ENCODE measurements around the gene DSCAML1. TPM values are rescaled to one million over a fixed set of nuclear protein-coding genes. Genes with fewer than 3 reads are reported as not detected.
A peak's percentile ranks its signal among the peaks of the same experiment; 100 is the strongest.

DSCAML1 gene
- total RNA-seq, 2 experiments from 2014 or later, result not detected

DNA sequence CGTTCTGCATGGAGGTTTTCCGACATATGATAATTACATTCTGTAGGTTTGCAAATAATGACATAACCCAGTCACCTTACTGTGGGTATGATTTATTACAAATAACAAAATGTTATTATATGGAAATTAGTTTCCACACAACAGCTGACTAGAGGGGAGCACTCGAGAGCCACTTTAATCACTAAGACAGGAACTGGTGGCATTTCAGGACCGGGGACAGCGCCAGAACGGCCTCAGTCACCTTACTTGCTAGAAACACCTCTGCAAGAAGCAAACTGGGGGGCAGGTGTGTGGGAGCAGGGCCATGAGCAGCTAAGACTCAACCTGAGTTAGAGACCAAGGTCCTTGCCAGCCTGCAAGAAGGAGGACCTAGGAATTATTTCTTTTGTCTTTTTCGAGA lies 199.9 kb downstream of the DSCAML1 start:
- POLR2A ChIA-PET, result no interaction called here
- TF ChIP-seq EZH2phosphoT487 (IDR thresholded peaks at IDR 0.05; ENCODE audit: borderline replicate concordance, low read depth, low read length), result no peak
- TF ChIP-seq, protein P1, sequence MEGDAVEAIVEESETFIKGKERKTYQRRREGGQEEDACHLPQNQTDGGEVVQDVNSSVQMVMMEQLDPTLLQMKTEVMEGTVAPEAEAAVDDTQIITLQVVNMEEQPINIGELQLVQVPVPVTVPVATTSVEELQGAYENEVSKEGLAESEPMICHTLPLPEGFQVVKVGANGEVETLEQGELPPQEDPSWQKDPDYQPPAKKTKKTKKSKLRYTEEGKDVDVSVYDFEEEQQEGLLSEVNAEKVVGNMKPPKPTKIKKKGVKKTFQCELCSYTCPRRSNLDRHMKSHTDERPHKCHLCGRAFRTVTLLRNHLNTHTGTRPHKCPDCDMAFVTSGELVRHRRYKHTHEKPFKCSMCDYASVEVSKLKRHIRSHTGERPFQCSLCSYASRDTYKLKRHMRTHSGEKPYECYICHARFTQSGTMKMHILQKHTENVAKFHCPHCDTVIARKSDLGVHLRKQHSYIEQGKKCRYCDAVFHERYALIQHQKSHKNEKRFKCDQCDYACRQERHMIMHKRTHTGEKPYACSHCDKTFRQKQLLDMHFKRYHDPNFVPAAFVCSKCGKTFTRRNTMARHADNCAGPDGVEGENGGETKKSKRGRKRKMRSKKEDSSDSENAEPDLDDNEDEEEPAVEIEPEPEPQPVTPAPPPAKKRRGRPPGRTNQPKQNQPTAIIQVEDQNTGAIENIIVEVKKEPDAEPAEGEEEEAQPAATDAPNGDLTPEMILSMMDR (conservative IDR thresholded peaks at IDR 0.05; ENCODE audit: low read length), result no peak
- peak; percentile 30 for DNase-seq (ENCODE audit: low spot score)
- H3K4me2 ChIP-seq (ENCODE audit: low read length), result no peak overlapping the region
- intact Hi-C loops (cut with micrococcal nuclease; ENCODE audit: unreplicated experiment), result no loop called here
- H4K20me1 ChIP-seq (ENCODE audit: insufficient read depth, low read length), result no peaks in the 10 kb centered on the region
- H3K27ac ChIP-seq (ENCODE audit: low read depth, low read length, poor library complexity, severe bottlenecking), result no peak overlapping the region
- no peaks in the 10 kb centered on the region for H3K9me2 ChIP-seq (ENCODE audit: insufficient read depth, low read length)
- CTCF ChIA-PET (ENCODE audit: unreplicated experiment), result no interaction called here
- no peaks in the 10 kb centered on the region for H3K4me1 ChIP-seq (ENCODE audit: insufficient read depth, low read length, poor library complexity, severe bottlenecking)
- H2AFZ ChIP-seq (ENCODE audit: low read length), result no peak overlapping the region
- no peak overlapping the region for H3K4me3 ChIP-seq (ENCODE audit: low read depth, low read length, poor library complexity, severe bottlenecking)
- BruUV-seq (replicated peaks), result no TSS peak
- H3K9me3 ChIP-seq (ENCODE audit: low read length), result no peaks in the 10 kb centered on the region
- H3K36me3 ChIP-seq (ENCODE audit: insufficient read depth, low read length), result no peaks in the 10 kb centered on the region
- no peaks in the 10 kb centered on the region for H3K79me2 ChIP-seq (ENCODE audit: insufficient read depth, low read depth, low read length)

DNA sequence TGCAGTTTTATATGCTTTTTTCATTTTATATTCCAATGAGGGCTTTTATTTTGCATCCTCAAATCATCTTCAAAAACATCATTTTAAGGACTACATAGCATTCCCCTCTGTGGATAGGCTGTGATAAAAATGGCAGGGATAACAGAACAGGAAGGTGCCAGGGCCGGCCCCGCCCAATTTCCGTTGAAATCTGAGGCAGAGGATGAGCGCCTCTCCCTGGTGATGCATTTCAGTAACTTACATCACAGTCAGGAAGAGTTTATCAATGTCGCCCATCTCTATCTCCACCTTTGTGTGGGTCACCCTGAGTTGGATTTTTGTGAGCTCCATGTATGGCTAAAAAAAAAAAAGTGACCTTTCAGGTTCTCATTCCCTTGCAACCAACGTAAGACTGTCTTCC lies 201.6 kb downstream of the DSCAML1 start:
- no peaks in the 10 kb centered on the region for H4K20me1 ChIP-seq (ENCODE audit: insufficient read depth, low read length)
- H3K79me2 ChIP-seq (ENCODE audit: insufficient read depth, low read depth, low read length), result no peaks in the 10 kb centered on the region
- H3K27ac ChIP-seq (ENCODE audit: low read depth, low read length, poor library complexity, severe bottlenecking), result no peak overlapping the region
- H2AFZ ChIP-seq (ENCODE audit: low read length), result no peak overlapping the region
- intact Hi-C loops (cut with micrococcal nuclease; ENCODE audit: unreplicated experiment), result loop anchor here (2.0 kb wide), 1 partner anchor 169 kb away; no protein-coding TSS in a partner anchor
- no peaks in the 10 kb centered on the region for H3K9me3 ChIP-seq (ENCODE audit: low read length)
- ChIA-PET POLR2A (interaction anchor here (0.7 kb wide), 1 partner anchor 21 kb away, joined by 3 read pairs; no protein-coding TSS in a partner anchor), CTCF (ENCODE audit: unreplicated experiment) (no interaction called here)
- DNase-seq (ENCODE audit: low spot score), result peak; percentile 2
- no peaks in the 10 kb centered on the region for H3K9me2 ChIP-seq (ENCODE audit: insufficient read depth, low read length)
- H3K4me2 ChIP-seq (ENCODE audit: low read length), result no peak overlapping the region
- no peaks in the 10 kb centered on the region for H3K36me3 ChIP-seq (ENCODE audit: insufficient read depth, low read length)
- H3K4me1 ChIP-seq (ENCODE audit: insufficient read depth, low read length, poor library complexity, severe bottlenecking), result no peaks in the 10 kb centered on the region
- H3K4me3 ChIP-seq (ENCODE audit: low read depth, low read length, poor library complexity, severe bottlenecking), result no peak overlapping the region
- no TSS peak for BruUV-seq (replicated peaks)
- TF ChIP-seq, protein P1 (conservative IDR thresholded peaks at IDR 0.05; ENCODE audit: low read length), result peak; percentile 43; the same call in 1 of the 2 replicates
- TF ChIP-seq EZH2phosphoT487 (IDR thresholded peaks at IDR 0.05; ENCODE audit: borderline replicate concordance, low read depth, low read length), result no peak

DNA sequence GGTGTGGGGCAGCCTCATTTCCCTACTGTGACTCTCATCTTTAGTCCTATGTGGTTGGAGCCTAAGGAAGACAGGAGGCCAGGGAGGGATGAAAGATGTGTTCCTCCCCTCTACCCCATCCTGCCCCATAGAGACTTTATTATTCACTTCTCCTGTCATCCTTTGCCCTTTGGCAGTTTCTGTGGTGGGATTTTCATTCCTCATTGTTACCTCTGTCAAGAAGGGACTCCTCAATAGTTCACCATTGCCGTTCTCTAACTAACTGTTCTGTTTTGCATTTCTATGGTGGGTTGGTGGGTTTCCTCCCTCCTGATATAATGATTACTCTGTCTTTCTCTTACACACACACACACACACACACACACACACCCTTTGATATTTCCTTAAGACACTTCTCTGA lies 202.3 kb downstream of the DSCAML1 start:
- no peak overlapping the region for H3K4me3 ChIP-seq (ENCODE audit: low read depth, low read length, poor library complexity, severe bottlenecking)
- H3K27ac ChIP-seq (ENCODE audit: low read depth, low read length, poor library complexity, severe bottlenecking), result no peak overlapping the region
- BruUV-seq (replicated peaks), result no TSS peak
- H3K36me3 ChIP-seq (ENCODE audit: insufficient read depth, low read length), result no peaks in the 10 kb centered on the region
- no peaks in the 10 kb centered on the region for H3K4me1 ChIP-seq (ENCODE audit: insufficient read depth, low read length, poor library complexity, severe bottlenecking)
- H3K9me3 ChIP-seq (ENCODE audit: low read length), result no peaks in the 10 kb centered on the region
- H4K20me1 ChIP-seq (ENCODE audit: insufficient read depth, low read length), result no peaks in the 10 kb centered on the region
- CTCF ChIA-PET (ENCODE audit: unreplicated experiment), result no interaction called here
- no peak for DNase-seq (ENCODE audit: low spot score)
- TF ChIP-seq EZH2phosphoT487 (IDR thresholded peaks at IDR 0.05; ENCODE audit: borderline replicate concordance, low read depth, low read length), result no peak
- TF ChIP-seq, protein P1 (conservative IDR thresholded peaks at IDR 0.05; ENCODE audit: low read length), result no peak
- no peaks in the 10 kb centered on the region for H3K79me2 ChIP-seq (ENCODE audit: insufficient read depth, low read depth, low read length)
- intact Hi-C loops (cut with micrococcal nuclease; ENCODE audit: unreplicated experiment), result loop anchor here (2.0 kb wide), 1 partner anchor 168 kb away; no protein-coding TSS in a partner anchor
- no peak overlapping the region for H3K4me2 ChIP-seq (ENCODE audit: low read length)
- H3K9me2 ChIP-seq (ENCODE audit: insufficient read depth, low read length), result no peaks in the 10 kb centered on the region
- POLR2A ChIA-PET, result no interaction called here
- H2AFZ ChIP-seq (ENCODE audit: low read length), result no peak overlapping the region

Data from OCI-LY7 (cell line).